Renal pelvis (tissue), 4 donors: ENCODE data around the gene PLIN4. TPM values are rescaled to one million over a fixed set of nuclear protein-coding genes. Genes with fewer than 3 reads are reported as not detected.

Experiments used
- DNase-seq: peaks from one replicate; pipeline ENCODE4 v3.0.0-alpha.2; 2013
- polyA plus RNA-seq, 3 donors: library from polyadenylated mRNA; unstranded; fragments of 120-200 nt; gene quantifications; one replicate each; pipeline ENCODE4 v1.2.1, GENCODE V29; 2013; ENCODE audit not compliant: insufficient read length in 3 of 3

PLIN4 gene
- polyA plus RNA-seq, 3 donors = 1.1 to 1.5 (median 1.4) TPM

DNA sequence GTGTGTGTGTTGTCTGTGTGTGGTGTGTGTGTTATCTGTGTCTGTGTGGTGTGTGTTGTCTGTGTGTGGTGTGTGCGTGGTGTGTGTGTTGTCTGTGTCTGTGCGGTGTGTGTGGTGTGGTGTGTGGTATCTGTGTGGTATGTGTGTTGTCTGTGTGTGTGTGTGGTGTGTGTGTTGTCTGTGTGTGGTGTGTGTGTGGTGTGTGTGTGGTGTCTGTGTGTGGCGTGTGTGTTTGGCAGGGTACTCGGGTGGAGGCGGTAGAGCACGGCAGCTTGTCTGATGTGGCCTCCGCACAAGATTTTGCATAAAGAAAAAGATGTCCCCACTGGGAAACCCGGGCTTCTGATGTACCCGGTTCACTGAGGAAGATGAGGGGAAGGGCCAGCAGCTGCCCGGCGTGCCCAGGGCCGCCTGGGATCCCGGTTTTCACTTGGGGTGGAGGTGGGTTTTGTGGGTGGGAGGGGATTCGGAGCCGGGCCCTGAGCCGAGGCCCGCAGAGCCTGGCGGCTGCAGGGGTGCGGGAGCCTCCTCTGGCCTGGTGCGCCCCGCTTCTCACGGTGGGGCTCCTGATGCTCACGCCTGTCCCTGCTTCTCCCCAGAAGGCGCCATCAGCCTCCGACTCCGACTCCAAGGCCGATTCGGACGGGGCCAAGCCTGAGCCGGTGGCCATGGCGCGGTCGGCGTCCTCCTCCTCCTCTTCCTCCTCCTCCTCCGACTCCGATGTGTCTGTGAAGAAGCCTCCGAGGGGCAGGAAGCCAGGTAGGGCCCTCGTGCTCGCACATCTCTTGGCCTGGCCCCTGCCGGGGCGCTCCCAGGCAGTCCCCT is 25.0 kb downstream of the PLIN4 start:
- no peak for DNase-seq

DNA sequence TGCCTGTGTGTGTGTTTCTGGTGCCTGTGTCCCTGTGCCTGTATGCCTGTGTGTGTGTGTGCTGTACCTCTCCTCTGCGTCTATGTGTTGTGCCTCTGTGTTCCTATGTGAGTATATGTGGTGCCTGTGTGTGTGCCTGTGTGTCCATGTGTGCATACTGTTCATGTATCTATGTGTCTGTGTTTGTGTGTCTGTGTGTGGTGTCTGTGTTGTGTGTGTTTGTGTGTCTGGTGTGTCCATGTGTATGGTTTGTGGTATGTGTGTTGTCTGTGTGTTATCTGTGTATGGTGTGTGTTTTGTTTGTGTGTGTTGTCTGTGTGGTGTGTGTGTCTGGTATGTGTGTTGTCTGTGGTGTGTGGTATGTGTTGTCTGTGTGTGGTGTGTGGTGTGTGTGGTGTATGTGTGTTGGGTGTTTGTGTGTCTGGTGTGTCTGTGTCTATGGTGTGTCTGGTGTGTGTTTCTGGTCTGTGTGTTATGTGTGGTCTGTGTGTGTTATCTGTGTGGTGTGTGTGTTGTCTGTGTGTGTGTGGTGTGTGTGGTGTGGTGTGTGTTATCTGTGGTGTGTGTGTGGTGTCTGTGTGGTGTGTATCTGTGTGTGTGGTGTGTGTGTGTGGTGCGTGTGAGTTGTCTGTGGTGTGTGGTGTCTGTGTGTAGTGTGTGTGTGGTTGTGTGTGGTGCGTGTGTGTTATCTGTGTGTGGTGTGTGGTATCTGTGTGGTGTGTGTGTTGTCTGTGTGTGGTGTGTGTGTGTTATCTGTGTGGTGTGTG is 25.8 kb downstream of the PLIN4 start:
- no peak for DNase-seq

GRCh38 chr19:4491446-4491845 is 26.8 kb downstream of the PLIN4 start:
- no peak for DNase-seq

DNA sequence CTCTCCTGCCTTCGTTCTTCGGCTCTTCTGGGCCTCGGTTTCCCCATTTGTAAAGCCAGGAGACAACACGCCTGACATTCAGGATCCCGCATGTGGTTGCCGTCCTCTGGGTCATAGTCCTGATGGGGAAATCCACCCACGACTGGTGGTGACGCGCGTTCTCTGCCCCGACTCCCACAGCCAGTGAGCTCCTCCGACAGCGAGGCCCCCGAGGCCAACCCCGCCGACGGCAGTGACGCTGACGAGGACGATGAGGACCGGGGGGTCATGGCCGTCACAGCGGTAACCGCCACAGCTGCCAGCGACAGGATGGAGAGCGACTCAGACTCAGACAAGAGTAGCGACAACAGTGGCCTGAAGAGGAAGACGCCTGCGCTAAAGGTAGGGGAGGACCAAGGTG is 29.8 kb downstream of the PLIN4 start:
- DNase-seq = no peak

- DNase-seq = no peak
Measured at GRCh38 chr19:4487572-4487971, 30.7 kb downstream of the PLIN4 start.

DNA sequence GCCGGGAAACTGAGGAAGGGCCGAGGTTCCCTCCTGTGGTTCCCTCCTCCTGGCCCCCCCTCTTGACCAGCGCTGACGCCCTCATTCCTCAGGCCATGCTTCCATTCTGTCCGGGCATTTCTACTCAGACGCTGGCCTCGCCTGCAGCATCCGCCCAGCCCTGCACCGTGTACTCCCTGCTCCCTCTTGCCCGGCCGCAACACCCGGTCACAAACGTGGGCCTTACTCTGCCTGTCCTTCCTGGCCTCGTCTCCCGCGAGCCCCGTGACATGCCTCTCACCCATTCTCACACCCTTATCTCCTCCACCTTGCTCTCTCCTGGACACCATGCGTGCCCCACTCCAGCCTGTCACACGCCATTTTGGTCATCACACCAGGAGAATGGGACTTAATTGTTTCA is 34.9 kb downstream of the PLIN4 start:
- DNase-seq = no peak

DNA sequence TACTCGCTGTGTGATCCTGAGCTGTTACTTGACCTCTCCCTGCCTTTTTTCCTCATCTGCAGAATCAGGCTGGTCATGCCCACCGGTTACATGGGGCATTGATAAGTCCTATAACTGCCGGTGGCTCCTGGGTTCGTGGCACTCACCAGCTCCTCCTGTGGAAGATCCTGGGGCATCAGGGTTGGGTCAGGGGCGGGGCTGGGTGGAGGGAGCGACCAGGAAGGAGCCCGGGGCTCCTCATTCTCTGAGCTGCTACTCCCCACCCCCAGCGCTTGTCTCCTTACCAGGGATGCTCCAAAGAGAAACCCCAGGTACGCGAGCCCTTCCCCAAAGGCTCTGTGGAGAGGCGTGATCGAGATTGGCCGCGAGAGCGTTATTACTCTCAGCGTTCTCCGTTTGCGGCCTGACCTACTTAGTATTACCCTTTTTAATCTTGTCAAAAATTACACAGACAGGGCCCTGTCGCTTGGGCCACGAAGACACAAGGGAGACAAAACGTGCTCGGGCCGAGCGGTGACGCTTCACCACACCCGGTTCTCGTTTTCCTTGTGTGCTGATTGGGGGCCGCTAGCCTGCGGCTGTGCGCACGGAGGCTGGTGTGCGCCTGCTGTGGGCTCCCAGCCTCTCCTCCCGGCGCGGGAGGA is 35.4 kb downstream of the PLIN4 start:
- DNase-seq = no peak

DNA sequence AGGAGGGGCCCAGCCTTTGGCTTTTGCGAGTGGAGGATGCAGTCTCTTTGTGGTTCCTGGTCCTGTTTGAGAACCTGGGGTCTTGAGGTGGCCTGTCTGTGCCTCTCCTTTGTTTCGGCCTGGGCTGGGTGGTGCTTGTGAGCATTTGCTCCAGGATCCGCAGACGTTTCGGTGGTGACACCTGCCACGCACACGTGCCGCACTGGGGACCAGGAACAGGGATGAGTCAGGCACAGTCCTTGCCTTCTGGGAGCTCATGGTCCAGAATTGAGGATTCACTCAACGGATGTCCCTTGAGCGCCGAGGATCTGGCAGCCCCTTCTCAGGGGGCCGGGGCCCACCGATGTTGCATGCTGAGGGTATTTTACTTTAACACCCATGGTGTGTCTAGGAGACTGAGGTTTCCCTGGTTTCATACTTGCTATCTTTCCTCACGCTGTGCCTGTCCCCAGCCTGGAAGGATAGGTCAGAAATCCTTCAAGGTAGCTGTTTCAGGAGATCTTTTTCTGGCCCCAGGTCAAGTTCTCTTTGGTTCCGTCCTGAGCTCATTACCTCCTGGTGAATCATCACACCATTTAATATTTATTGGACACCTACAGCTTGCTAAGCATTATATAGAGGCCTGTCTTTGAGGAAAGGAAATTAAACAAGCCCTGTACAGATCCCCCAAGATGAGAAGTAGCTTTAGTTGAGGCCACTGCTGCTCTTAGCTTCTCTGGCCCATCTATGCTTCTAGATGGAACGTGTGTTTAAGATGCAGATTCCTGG is 41.1 kb downstream of the PLIN4 start:
- no peak for DNase-seq

DNA sequence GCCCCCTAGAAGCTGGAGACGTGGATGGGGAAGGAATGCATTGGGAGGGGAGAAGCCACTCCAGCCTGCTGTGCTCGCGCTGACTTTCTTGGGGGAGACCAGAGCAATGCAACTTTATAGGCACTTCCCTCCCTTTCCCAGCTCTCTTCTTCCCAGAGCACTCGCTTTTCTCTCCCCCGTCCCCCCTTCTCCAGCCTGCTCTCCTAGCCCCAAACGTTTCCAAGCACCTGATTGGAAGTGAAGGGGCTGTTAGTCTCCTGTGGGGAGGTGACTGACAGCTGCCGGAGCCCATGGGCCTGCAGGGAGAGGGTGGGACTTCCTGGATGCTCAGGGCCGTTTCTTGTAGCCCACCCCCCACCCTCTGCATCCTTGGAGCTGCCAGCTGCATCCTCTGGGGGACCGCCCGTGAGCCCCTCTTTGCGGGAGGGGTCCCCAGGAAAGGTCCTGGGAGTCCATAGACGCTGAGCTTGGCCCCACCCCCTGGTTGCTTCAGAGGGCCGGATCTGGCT is 43.7 kb downstream of the PLIN4 start:
- peak; percentile 65 for DNase-seq

DNA sequence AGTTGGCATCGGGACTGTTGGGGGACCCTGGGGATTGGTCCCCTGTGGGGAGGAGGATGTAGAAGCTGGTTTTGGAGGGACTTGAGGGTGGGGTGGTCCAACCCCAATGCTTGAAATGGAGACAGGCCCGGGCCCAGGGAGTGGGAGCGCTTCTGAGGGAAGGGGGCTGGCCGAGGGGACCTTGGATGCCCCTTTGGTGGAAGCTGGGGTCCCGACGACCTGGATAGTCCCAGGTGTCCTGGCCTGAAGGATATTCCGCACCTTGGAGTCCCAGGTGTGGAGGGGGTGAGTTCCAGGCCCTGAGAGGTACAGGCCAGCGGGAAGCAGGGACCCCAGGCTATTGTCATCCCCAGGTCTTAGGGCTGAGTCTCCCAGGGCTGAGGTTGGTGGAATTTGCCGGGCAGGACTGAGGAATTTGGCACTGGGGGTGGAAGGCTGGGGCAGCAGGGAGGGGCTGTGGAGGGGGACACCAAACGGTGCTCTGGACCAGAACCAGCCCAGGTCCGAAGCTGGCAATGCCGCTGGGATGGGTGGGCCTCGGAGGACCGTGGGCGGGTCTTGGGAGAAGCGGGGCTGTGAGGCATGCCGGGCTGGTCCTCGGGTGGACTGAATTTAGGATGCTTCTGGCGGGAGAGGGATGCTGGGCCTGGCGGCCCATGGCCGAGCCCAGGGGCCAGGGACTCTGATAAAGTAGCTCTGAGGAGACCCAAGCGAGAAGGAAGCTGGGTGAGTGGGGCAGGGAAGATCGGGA is 44.3 kb downstream of the PLIN4 start:
- no peak for DNase-seq

DNA sequence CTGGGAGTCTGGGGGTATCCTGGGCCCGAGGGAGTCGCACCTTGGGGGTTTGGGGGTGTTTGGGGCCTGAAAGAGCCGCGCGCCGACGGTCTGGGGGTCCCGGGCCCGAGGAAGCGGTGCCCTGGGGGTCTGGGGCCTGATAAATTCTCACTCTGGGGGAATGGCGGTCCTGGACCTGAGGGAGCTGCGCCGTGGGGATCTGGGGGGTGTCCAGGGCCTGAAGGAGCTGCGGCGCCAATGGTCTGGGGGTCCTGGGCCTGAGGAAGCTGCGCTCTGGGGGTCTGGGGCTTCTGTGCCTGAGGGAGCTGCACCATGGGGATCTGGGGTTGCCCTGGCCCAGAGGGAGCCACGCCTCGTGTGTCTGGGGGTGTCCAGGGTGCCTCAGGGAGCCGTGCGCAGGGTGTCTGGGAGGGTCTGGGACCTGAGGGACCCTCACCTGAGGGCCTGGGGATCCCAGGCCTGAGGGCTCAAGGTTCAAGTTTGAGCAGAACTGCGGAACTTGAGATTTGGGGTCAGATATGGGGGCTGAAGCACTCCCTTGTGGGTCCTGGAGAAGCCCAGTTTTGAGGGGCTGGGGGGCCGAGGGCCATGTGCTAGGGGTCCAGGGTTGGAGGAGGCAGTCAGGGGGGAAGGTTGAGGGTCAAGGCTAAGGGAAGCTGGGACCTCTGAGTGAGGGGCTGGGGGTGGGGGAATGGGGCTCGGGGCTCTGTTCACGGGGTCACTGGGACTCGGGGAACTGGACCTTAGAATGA is 45.1 kb downstream of the PLIN4 start:
- no peak for DNase-seq

GRCh38 chr19:4472174-4472974 is 45.9 kb downstream of the PLIN4 start, which contains the start of gene HDGFL2:
Gene HDGFL2, plus strand, starts transcription at chr19:4472297. Its CDS starts 54 bp downstream, at chr19:4472351.
- DNase-seq = no peak

GRCh38 chr19:4471403-4472173 is 46.7 kb downstream of the PLIN4 start:
- DNase-seq = peak; percentile 100

GRCh38 chr19:4467835-4468234 is 50.5 kb downstream of the PLIN4 start:
- DNase-seq = no peak

DNA sequence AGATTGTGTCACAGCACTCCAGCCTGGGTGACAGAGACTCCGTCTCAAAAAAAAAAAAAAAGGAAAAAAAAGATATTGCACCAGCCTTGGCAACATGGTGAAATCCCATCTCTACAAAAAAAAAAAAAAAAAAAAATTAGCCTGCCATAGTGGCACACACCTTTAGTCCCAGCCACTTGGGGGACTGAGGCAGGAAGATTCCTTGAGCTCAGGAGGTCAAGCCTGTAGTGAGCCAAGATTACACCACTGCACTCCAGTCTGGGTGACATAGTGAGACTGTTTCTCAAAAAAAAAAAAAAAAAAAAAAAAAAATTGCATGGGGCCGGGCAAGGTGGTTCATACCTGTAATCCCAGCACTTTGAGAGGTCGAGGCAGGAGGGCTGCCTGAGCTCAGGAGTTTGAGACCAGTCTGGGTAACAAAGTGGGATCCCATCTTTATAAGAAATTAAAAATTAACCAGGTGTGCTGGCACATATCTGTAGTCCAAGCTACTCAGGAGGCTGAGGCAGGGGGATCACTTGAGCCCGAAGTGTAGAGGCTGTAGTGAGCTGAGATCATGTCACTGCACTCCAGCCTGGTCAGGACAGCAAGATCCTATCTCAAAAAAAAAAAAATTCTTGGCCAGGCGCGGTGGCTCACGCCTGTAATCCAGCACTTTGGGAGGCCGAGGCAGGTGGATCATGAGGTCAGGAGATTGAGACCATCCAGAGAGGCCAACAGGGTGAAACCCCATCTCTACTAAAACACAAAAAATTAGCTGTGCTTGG is 53.3 kb downstream of the PLIN4 start:
- DNase-seq = no peak

- DNase-seq = peak; percentile 97
Measured at GRCh38 chr19:4457654-4458395, 60.5 kb downstream of the PLIN4 start, which contains the start of gene UBXN6. Gene UBXN6, minus strand, starts transcription at chr19:4457794. Its CDS starts 97 bp downstream, at chr19:4457697.
